Nephron progenitor cell (in vitro differentiated cells): Measurements from ENCODE around the gene ABI3BP.

Experiments used
- DNase-seq: peaks from one replicate; pipeline ENCODE4 v3.0.0; 2021
- H3K27ac Mint-ChIP-seq: 2 replicates; pipeline ENCODE4 v1.8.0; 2021; ENCODE audit warnings: mild to moderate bottlenecking, moderate library complexity, mixed read lengths
- H3K27me3 Mint-ChIP-seq: 2 replicates; pipeline ENCODE4 v1.8.0; 2021; ENCODE audit warnings: mild to moderate bottlenecking, low read depth, mixed read lengths; ENCODE audit not compliant: poor library complexity
- H3K36me3 Mint-ChIP-seq: 2 replicates; pipeline ENCODE4 v1.8.0; 2021; ENCODE audit warnings: low read depth, mixed read lengths
- H3K4me1 Mint-ChIP-seq: 2 replicates; pipeline ENCODE4 v1.8.0; 2021; ENCODE audit warnings: mixed read lengths
- H3K4me3 Mint-ChIP-seq: 2 replicates; pipeline ENCODE4 v1.8.0; 2021; ENCODE audit warnings: mild to moderate bottlenecking, moderate library complexity, mixed read lengths
- H3K9me3 Mint-ChIP-seq: 2 replicates; pipeline ENCODE4 v1.8.0; 2021; ENCODE audit warnings: mild to moderate bottlenecking, moderate library complexity, mixed read lengths
- TF ChIP-seq, protein P1 (sequence below): fragments of 200-600 bp; sonication (generic); IDR thresholded peaks from 2 replicates; pipeline ENCODE4 v1.5.0; 2021; ENCODE audit warnings: antibody characterized with exemption

ABI3BP gene

DNA sequence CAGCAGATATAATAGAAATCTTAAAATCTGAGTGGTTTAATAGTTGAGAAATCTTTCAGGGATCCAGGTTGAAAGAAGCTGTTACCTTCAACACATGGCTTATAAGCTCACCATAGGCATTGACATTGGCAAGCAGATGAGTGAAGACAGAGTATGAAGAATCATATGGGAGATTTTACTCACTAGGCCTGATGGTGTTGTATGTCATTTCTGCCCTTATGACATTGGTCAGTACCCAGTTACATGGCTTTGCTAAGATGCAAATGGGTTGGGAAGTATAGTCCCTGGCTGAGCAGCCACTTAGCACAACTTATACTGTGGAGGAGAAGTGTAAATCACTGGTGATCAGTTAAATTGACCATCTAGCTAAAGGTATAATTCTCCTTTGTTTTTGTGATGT lies 278.0 kb downstream of the ABI3BP start:
- Mint-ChIP-seq H3K9me3 (peaks cover 17% of the 10 kb centered on the region), H3K4me1 (peaks cover 30% of the 10 kb centered on the region), H3K27ac (no peak overlapping the region), H3K4me3 (no peak overlapping the region), H3K36me3 (peaks cover 98% of the 10 kb centered on the region), H3K27me3 (peaks cover 3% of the 10 kb centered on the region)
- TF ChIP-seq, protein P1, sequence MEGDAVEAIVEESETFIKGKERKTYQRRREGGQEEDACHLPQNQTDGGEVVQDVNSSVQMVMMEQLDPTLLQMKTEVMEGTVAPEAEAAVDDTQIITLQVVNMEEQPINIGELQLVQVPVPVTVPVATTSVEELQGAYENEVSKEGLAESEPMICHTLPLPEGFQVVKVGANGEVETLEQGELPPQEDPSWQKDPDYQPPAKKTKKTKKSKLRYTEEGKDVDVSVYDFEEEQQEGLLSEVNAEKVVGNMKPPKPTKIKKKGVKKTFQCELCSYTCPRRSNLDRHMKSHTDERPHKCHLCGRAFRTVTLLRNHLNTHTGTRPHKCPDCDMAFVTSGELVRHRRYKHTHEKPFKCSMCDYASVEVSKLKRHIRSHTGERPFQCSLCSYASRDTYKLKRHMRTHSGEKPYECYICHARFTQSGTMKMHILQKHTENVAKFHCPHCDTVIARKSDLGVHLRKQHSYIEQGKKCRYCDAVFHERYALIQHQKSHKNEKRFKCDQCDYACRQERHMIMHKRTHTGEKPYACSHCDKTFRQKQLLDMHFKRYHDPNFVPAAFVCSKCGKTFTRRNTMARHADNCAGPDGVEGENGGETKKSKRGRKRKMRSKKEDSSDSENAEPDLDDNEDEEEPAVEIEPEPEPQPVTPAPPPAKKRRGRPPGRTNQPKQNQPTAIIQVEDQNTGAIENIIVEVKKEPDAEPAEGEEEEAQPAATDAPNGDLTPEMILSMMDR: no peak
- DNase-seq: no peak

DNA sequence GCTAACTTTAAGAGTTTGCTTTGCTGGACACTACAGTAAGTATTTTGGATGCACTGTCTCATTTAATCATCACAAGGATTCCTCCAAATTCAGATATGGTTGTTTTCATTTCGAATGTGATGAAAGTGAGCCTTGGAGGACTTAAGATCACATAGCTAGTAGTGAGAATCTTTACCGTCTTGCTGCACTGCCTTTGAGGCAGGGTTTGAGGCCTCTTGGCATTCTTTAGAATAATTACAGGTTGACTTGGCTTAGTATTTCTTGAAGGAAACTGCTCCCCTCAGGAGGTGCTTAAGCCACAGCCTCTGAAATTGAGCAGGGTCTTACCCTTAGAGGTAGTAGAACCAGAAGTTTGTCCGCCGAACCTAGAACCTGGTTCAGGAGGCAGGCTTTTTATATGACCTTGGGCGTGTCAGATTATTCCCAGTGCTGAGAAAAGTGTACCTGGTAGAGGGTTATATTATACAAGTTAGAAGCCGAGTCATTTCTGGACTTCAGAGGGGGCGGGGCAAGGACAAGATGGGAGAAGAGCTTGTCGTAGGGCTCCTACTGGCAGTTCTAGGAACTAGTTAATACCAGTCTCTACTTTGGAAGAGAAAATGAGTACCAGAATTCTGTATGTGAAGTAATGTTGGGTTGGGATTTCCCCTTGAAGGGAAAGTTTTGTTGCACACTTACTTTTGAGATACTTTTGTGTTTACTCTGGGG lies 282.8 kb downstream of the ABI3BP start:
- Mint-ChIP-seq H3K4me3 (peak overlapping the region; percentile 89), H3K9me3 (peaks cover 24% of the 10 kb centered on the region), H3K36me3 (peaks cover 56% of the 10 kb centered on the region), H3K27ac (peak overlapping the region; percentile 94), H3K4me1 (peaks cover 31% of the 10 kb centered on the region), H3K27me3 (peaks cover 37% of the 10 kb centered on the region)
- peak; percentile 36 for DNase-seq
- TF ChIP-seq, protein P1: peak; percentile 19

DNA sequence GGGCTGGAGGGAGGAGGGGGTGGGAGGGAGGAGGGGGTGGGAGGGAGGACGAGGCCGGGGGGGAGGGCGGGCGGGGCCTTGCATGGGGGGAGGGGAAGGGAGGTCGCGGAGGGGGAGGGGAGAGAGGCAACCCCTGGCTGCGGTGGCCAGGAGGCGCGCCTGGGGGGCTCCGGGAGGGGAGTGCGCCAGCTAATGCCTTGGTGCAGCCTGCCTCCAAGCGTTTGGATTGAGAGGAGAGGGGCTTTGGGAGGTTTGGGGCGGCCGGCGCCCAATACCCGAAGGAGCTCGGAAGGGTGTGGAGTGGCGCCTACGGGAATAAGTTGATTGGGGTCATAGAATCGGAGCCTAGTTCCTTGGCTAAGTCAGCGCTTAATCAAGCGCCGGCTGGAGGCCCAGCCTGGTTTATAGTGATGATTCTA lies 283.4 kb downstream of the ABI3BP start:
- peak; percentile 74 for DNase-seq
- TF ChIP-seq, protein P1: no peak
- Mint-ChIP-seq H3K27me3 (peaks cover 42% of the 10 kb centered on the region), H3K36me3 (peaks cover 50% of the 10 kb centered on the region), H3K27ac (peak overlapping the region; percentile 94), H3K9me3 (peaks cover 24% of the 10 kb centered on the region), H3K4me3 (peak overlapping the region; percentile 89), H3K4me1 (peaks cover 31% of the 10 kb centered on the region)

DNA sequence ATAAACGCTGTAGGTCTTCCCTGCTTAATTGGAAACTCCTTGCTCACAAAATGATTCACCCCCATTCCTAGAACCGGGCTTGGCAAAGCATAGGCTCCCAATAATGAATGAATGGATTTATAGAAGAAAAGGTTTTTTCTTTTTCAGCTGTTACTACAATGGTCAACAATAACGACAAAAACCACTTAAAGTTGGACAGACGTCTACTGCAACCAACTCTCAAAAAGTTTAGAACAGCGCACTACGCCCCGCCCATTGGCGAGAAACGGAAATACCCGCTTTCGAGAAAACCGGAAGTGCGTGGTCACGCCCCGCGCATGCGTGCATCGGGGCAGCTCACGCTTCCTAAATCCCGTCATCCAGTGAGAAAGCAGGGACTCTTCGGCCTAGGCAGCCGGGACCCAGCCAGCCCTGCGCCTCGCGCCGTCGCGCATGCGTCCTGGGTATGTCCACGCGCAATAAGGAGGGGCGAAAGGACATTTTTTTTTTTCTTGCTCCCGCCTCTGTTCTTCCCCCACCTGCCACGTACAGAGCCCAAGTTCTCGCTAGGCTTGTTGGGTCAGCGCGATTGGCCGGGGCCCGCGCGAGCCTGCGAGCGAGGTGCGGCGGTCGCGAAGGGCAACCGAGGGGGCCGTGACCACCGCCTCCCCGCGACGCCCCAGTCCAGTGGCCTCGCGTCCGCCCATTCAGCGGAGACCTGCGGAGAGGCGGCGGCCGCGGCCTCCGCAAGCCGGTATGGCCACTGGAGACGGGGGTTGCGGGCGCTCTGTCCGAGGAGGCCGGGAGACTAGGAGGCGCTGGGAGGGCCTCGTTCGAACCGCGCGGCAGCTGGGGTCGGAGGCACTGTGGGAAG lies 284.0 kb downstream of the ABI3BP start, which contains the start of gene TFG:
Gene TFG, plus strand, starts transcription at position 506 of the 853 bp plus-strand sequence. CDS start 4,192 bp downstream, outside the sequence.
- peak; percentile 96 for DNase-seq
- H3K9me3 Mint-ChIP-seq: peaks cover 24% of the 10 kb centered on the region

DNA sequence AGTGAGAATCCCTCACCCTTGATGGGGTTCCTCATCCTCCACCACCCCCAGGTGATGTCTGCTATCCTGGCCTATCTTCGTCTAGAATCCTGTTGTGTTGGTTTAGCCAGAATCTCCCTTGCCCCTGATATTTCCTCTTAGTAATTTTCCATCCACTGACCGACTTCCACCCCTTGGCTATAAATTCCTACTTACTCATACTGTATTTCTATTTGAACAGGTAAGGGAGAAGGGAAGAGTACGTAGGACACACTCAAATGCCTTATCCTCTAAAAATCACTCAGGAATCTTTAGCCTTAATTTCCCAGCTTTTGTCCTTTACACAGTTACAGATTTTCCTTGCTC lies 284.6 kb downstream of the ABI3BP start:
- Mint-ChIP-seq H3K4me3 (peak overlapping the region; percentile 89), H3K4me1 (peaks cover 31% of the 10 kb centered on the region), H3K27ac (peak overlapping the region; percentile 95), H3K36me3 (peaks cover 39% of the 10 kb centered on the region), H3K9me3 (peaks cover 24% of the 10 kb centered on the region), H3K27me3 (peaks cover 47% of the 10 kb centered on the region)
- TF ChIP-seq, protein P1: no peak
- no peak for DNase-seq

More for the DNA sequence above, 284.0 kb downstream of the ABI3BP start, which contains the start of gene TFG:
- Mint-ChIP-seq H3K36me3 (peaks cover 45% of the 10 kb centered on the region), H3K4me1 (peaks cover 31% of the 10 kb centered on the region), H3K4me3 (peak within 1 kb of the TSS; percentile 89), H3K27ac (peak within 1 kb of the TSS; percentile 95), H3K27me3 (peaks cover 47% of the 10 kb centered on the region)
- TF ChIP-seq, protein P1: no peak
